HepG2 (cell line): Measurements from ENCODE around the gene PRPSAP1. TPM values are rescaled to one million over a fixed set of nuclear protein-coding genes. Genes with fewer than 3 reads are reported as not detected.

ENCODE experiments used
- ATAC-seq: fragments of 200-7000 bp; cut with Tn5 transposase; 3 replicates; pipeline ENCODE4 v1.9.1; 2020; ENCODE audit warnings: mild to moderate bottlenecking, moderate library complexity
- BruUV-seq: library from RNA; stranded (reverse); fragments of 400-500 nt; replicated peaks from 2 replicates; lab custom pipeline; 2021; lab: Mats Ljungman, UMichigan
- CTCF ChIA-PET: fragments of 300-600 bp; formaldehyde crosslinking; extraction: SDS; loops from one replicate; lab custom pipeline; 2021; ENCODE audit warnings: low total read pairs, inconsistent platforms, low intra/inter-chr PET ratio; lab: Yijun Ruan, JAX
- POLR2A ChIA-PET: fragments of 350-600 bp; sonication (Branson Sonifier 250); formaldehyde crosslinking; loops from one replicate; lab custom pipeline; 2020; ENCODE audit warnings: antibody characterized with exemption, inconsistent platforms; lab: Yijun Ruan, JAX
- DNase-seq: peaks from one replicate; pipeline ENCODE4 v3.0.0-alpha.2; 2015; ENCODE audit warnings: low spot score
- FAIRE-seq: peaks from 3 replicates; lab custom pipeline; 2011; peaks lifted over from hg19 to GRCh38; lab: Jason Lieb, UNC
- H2AFZ ChIP-seq: one replicate; pipeline ENCODE4 v1.6.1; 2011; ENCODE audit warnings: low read length, inconsistent platforms
- H3K27ac ChIP-seq: fragments of 300-600 bp; 3 replicates; pipeline ENCODE4 v1.8.0; 2011; ENCODE audit warnings: mixed run types, mild to moderate bottlenecking, mixed read lengths, low read length, inconsistent platforms; ENCODE audit not compliant: insufficient read depth; ENCODE audit errors: extremely low read length
- H3K27me3 ChIP-seq, 2 experiments: fragments of 200-600 bp in 1 of 2; 2 replicates in 1 of 2; 3 replicates in 1 of 2; pipeline versions ENCODE4 v1.6.0 to v1.8.0; 2011; ENCODE audit warnings: low read length in 2 of 2, mild to moderate bottlenecking in 2 of 2, moderate library complexity in 2 of 2, inconsistent platforms in 1 of 2; ENCODE audit not compliant: insufficient read depth in 2 of 2, control insufficient read depth in 1 of 2
- H3K36me3 ChIP-seq, 2 experiments: fragments of 200-600 bp in 1 of 2; replicated peaks in 1 of 2; 2 replicates in 1 of 2; 3 replicates in 1 of 2; pipeline versions ENCODE4 v1.5.1 to v1.8.0; 2011; ENCODE audit warnings: low read length in 2 of 2, inconsistent platforms in 1 of 2; ENCODE audit not compliant: insufficient read depth in 2 of 2, control insufficient read depth in 1 of 2
- H3K4me1 ChIP-seq: 2 replicates; pipeline ENCODE4 v1.5.1; 2012; ENCODE audit warnings: low read length, inconsistent platforms; ENCODE audit not compliant: insufficient read depth
- H3K4me2 ChIP-seq: 2 replicates; pipeline ENCODE4 v1.6.0; 2011; ENCODE audit warnings: low read depth, low read length, inconsistent platforms
- H3K4me3 ChIP-seq, 3 experiments: fragments of 200-600 bp in 1 of 3; sonication (generic), shearing (Covaris generic) in 1 of 3; replicated peaks in 1 of 3; 2 replicates each; pipeline ENCODE4 v1.5.1; 2011 to 2016; ENCODE audit warnings: low read length in 3 of 3, inconsistent platforms in 2 of 3, low read depth in 2 of 3, mild to moderate bottlenecking in 2 of 3, control low read depth in 1 of 3, mixed read lengths in 1 of 3; ENCODE audit not compliant: insufficient read depth in 1 of 3
- H3K79me2 ChIP-seq: one replicate; pipeline ENCODE4 v1.6.1; 2011; ENCODE audit warnings: low read length, inconsistent platforms; ENCODE audit not compliant: insufficient read depth
- H3K9ac ChIP-seq: 2 replicates; pipeline ENCODE4 v1.6.0; 2011; ENCODE audit warnings: mild to moderate bottlenecking, low read depth, low read length, inconsistent platforms; ENCODE audit not compliant: insufficient read depth
- H3K9me3 ChIP-seq: 2 replicates; pipeline ENCODE4 v1.5.1; 2012; ENCODE audit warnings: mild to moderate bottlenecking, low read length
- H4K20me1 ChIP-seq: 2 replicates; pipeline ENCODE4 v1.6.0; 2011; ENCODE audit warnings: inconsistent platforms, mild to moderate bottlenecking, low read length, moderate library complexity; ENCODE audit not compliant: insufficient read depth
- FOXA1 ChIP-seq, 2 experiments: fragments of 450-650 bp in 1 of 2; sonication (generic) in 1 of 2; formaldehyde crosslinking in 1 of 2; IDR thresholded peaks; 2 replicates each; pipeline versions ENCODE4 v1.4.0 to v1.6.1; 2016 to 2020; ENCODE audit warnings: missing genetic modification reagents in 1 of 2
- HMGXB3 ChIP-seq: sonication (generic); formaldehyde crosslinking; IDR thresholded peaks from 2 replicates; pipeline ENCODE4 v1.4.0; 2020; ENCODE audit warnings: missing genetic modification reagents, borderline replicate concordance
- KLF6 ChIP-seq: IDR thresholded peaks from 2 replicates; pipeline ENCODE4 v1.8.0; 2016; ENCODE audit warnings: missing biosample characterization, missing genetic modification reagents
- NCOA2 ChIP-seq: sonication (generic); formaldehyde crosslinking; IDR thresholded peaks from 2 replicates; pipeline ENCODE4 v1.8.0; 2022; ENCODE audit warnings: inconsistent platforms
- RFXAP ChIP-seq: sonication (generic); formaldehyde crosslinking; IDR thresholded peaks from 2 replicates; pipeline ENCODE4 v1.4.0; 2020; ENCODE audit warnings: missing genetic modification reagents, borderline replicate concordance
- SETDB1 ChIP-seq: sonication (generic); formaldehyde crosslinking; IDR thresholded peaks from 2 replicates; pipeline ENCODE4 v1.5.1; 2020; ENCODE audit warnings: missing genetic modification reagents, mild to moderate bottlenecking, borderline replicate concordance
- SP4 ChIP-seq: sonication (generic); formaldehyde crosslinking; IDR thresholded peaks from 2 replicates; pipeline ENCODE4 v1.8.1; 2023; ENCODE audit warnings: mild to moderate bottlenecking, missing genetic modification reagents
- ZBTB25 ChIP-seq: IDR thresholded peaks from 2 replicates; pipeline ENCODE4 v1.6.1; 2018; ENCODE audit warnings: missing genetic modification reagents
- ZMYM3 ChIP-seq: sonication (generic); formaldehyde crosslinking; IDR thresholded peaks from 2 replicates; pipeline ENCODE4 v1.5.1; 2020; ENCODE audit warnings: mild to moderate bottlenecking, missing genetic modification reagents
- ZNF143 ChIP-seq: sonication (generic); formaldehyde crosslinking; IDR thresholded peaks from 2 replicates; pipeline ENCODE4 v1.4.0; 2020; ENCODE audit warnings: missing genetic modification reagents
- ZNF20 ChIP-seq: sonication (generic); formaldehyde crosslinking; IDR thresholded peaks from 2 replicates; pipeline ENCODE4 v1.4.0; 2020; ENCODE audit warnings: mild to moderate bottlenecking, moderate library complexity, missing genetic modification reagents
- ZNF605 ChIP-seq: sonication (generic); formaldehyde crosslinking; IDR thresholded peaks from 2 replicates; pipeline ENCODE4 v1.8.0; 2022; ENCODE audit warnings: mild to moderate bottlenecking, missing genetic modification reagents
- ZNF761 ChIP-seq: sonication (generic); formaldehyde crosslinking; conservative IDR thresholded peaks from 2 replicates; pipeline ENCODE4 v1.4.0; 2020; ENCODE audit warnings: mild to moderate bottlenecking, missing genetic modification reagents
- ZNF770 ChIP-seq: sonication (generic); formaldehyde crosslinking; IDR thresholded peaks from 2 replicates; pipeline ENCODE4 v1.5.0; 2020; ENCODE audit warnings: mild to moderate bottlenecking, missing genetic modification reagents
- WGBS: methylation state at CpG from one replicate; pipeline ENCODE4 v1.1.6; 2017; ENCODE audit warnings: low lambda C conversion rate; 5-methylcytosine and 5-hydroxymethylcytosine counted together
- in situ Hi-C: cut with HindIII; loops from 2 replicates; pipeline ENCODE4 v1.10.0; 2017; ENCODE audit warnings: low pct_unique_long_range_greater_than_20kb; ENCODE audit not compliant: extremely low pct_ligation_motif_present
- intact Hi-C: fragments of 100-400 bp; cut with micrococcal nuclease; formaldehyde crosslinking; loops from one replicate; pipeline ENCODE4 v1.10.0; 2022; ENCODE audit not compliant: unreplicated experiment
- polyA plus RNA-seq, 8 experiments: library from polyadenylated mRNA; depleted of rRNA in 3 of 8; stranded (reverse) in 7 of 8; unstranded in 1 of 8; fragments of >200 nt; fragmentation: Illumina TruSeq in 4 of 8; extraction: Trizol in 4 of 8; gene quantifications; 2 replicates each; pipeline versions ENCODE4 v1.2.1 to v1.2.3, GENCODE V29; 2011 to 2016; ENCODE audit warnings: low read depth in 4 of 8, missing spikeins in 1 of 8, mixed read lengths in 1 of 8; ENCODE audit not compliant: insufficient read depth in 1 of 8
- total RNA-seq, 5 experiments: library from RNA; depleted of rRNA; stranded (reverse); fragments of >200 nt; fragmentation: Illumina TruSeq; extraction: Trizol; gene quantifications; 2 replicates each; pipeline ENCODE4 v1.2.3, GENCODE V29; 2016; ENCODE audit warnings: low read depth in 1 of 5

PRPSAP1 gene
- total and polyA plus RNA-seq, 2 of the 13 experiments (the other 11 are each of a cell fraction or from before 2014, with no cell fraction given) = 91.1 to 314 TPM

- TF ChIP-seq ZNF761 (CRISPR knock-in tag) = 0 out of 2 replicates have a peak, but pooled peaks have one; percentile 14
Observed at GRCh38 chr17:76264425-76264754, 89.3 kb downstream of the PRPSAP1 start (continued).

- FAIRE-seq (no peak), DNase-seq (no peak), ATAC-seq (no peak)
- BruUV-seq = no TSS peak
- WGBS = 92% methylated on average over 5 of the region's 5 CpGs
- Histone ChIP-seq H3K36me3 (peaks cover under 1 to 1% of the 10 kb centered on the region in 2 experiments; a peak in 1 of 5 replicates), H3K4me2 (no peak overlapping the region), H3K27ac (no peak overlapping the region), H3K79me2 (peaks cover 19% of the 10 kb centered on the region), H3K9ac (0 out of 2 replicates have a peak overlapping the region, but pooled peaks have one; percentile 39), H3K4me3 (no peak overlapping the region), H4K20me1 (no peaks in the 10 kb centered on the region), H3K4me1 (peaks cover 80% of the 10 kb centered on the region), H2AFZ (no peak overlapping the region), H3K9me3 (no peaks in the 10 kb centered on the region), H3K27me3 (no peaks in the 10 kb centered on the region)
- POLR2A ChIA-PET = interaction anchor here (1.4 to 5.6 kb wide), 7 partner anchors 10 to 269 kb away, joined by 3 to 51 read pairs (median 10); partner anchors contain the start of gene RNF157
- CTCF ChIA-PET = no interaction called here
- intact Hi-C loops (loop anchor here (2.0 kb wide), 1 partner anchor 55 kb away; no protein-coding TSS in a partner anchor), in situ Hi-C loops (no loop called here)
- TF ChIP-seq ZMYM3 (CRISPR knock-in tag) = 0 out of 2 replicates have a peak, but pooled peaks have one; percentile 23
- no peak for TF ChIP-seq SETDB1
- TF ChIP-seq ZNF605 = 0 out of 2 replicates have a peak, but pooled peaks have one; percentile 1
- no peak for TF ChIP-seq NCOA2 (CRISPR knock-in tag)
- TF ChIP-seq SP4 (CRISPR knock-in tag) = no peak
- 0 out of 2 replicates have a peak, but pooled peaks have one; percentile 9 for TF ChIP-seq KLF6
- no peak for TF ChIP-seq ZNF20 (CRISPR knock-in tag)
- TF ChIP-seq RFXAP (CRISPR knock-in tag) = no peak
- no peak for TF ChIP-seq HMGXB3 (CRISPR knock-in tag)
- TF ChIP-seq ZNF143 (CRISPR knock-in tag) = no peak
- TF ChIP-seq ZNF770 (CRISPR knock-in tag) = peak; percentile 42
- TF ChIP-seq FOXA1 (IDR thresholded peaks at IDR 0.05) = no peak
- TF ChIP-seq FOXA1 (CRISPR knock-in tag; IDR thresholded peaks at IDR 0.05) = no peak
- TF ChIP-seq ZBTB25 (CRISPR knock-in tag) = no peak
Observed at GRCh38 chr17:76263896-76264295, 89.8 kb downstream of the PRPSAP1 start.
